Tibial artery (tissue), 4 donors: ENCODE measurements around the gene CLDN6.

ENCODE experiments used
- DNase-seq, 2 donors: peaks; one replicate each; pipeline ENCODE4 v3.0.0-alpha.2; 2019
- H3K27ac ChIP-seq, 2 donors: fragments of 200-600 bp; sonication (generic) in 1 of 2; 1 replicate in 1 of 2; 2 replicates in 1 of 2; pipeline ENCODE4 v1.5.1; 2018 to 2019; ENCODE audit warnings: mild to moderate bottlenecking in 1 of 2
- H3K27me3 ChIP-seq, 2 donors: fragments of 200-600 bp; sonication (generic) in 1 of 2; one replicate each; pipeline versions ENCODE4 v1.5.1 to v1.6.0; 2016 to 2019
- H3K36me3 ChIP-seq, 3 donors: fragments of 200-600 bp; sonication (generic) in 2 of 3; one replicate each; pipeline ENCODE4 v1.5.1; 2016 to 2019; ENCODE audit warnings: mild to moderate bottlenecking in 2 of 3
- H3K4me1 ChIP-seq, 4 donors: fragments of 200-600 bp; sonication (generic) in 2 of 4; 1 replicate in 3 of 4; 2 replicates in 1 of 4; pipeline ENCODE4 v1.5.1; 2016 to 2019
- H3K4me3 ChIP-seq, 2 donors: fragments of 200-600 bp; sonication (generic) in 1 of 2; 1 replicate in 1 of 2; 2 replicates in 1 of 2; pipeline ENCODE4 v1.5.1; 2018 to 2019; ENCODE audit warnings: mild to moderate bottlenecking in 2 of 2
- H3K9me3 ChIP-seq, 3 donors: fragments of 200-600 bp; sonication (generic) in 1 of 3; one replicate each; pipeline ENCODE4 v1.5.1; 2016 to 2019
- intact Hi-C: fragments of 100-400 bp; cut with DNase I; formaldehyde crosslinking; loops from one replicate; pipeline ENCODE4 v1.15.0; 2023; ENCODE audit warnings: low total_unique reads
- TF ChIP-seq, protein P1 (sequence below), 2 experiments: fragments of 200-600 bp in 1 of 2; fragments of 450-650 bp in 1 of 2; IDR thresholded peaks; one replicate each; pipeline ENCODE4 v1.5.1; 2017 to 2019; ENCODE audit warnings: antibody characterized with exemption in 2 of 2, mild to moderate bottlenecking in 1 of 2, moderate library complexity in 1 of 2

CLDN6 gene

DNA sequence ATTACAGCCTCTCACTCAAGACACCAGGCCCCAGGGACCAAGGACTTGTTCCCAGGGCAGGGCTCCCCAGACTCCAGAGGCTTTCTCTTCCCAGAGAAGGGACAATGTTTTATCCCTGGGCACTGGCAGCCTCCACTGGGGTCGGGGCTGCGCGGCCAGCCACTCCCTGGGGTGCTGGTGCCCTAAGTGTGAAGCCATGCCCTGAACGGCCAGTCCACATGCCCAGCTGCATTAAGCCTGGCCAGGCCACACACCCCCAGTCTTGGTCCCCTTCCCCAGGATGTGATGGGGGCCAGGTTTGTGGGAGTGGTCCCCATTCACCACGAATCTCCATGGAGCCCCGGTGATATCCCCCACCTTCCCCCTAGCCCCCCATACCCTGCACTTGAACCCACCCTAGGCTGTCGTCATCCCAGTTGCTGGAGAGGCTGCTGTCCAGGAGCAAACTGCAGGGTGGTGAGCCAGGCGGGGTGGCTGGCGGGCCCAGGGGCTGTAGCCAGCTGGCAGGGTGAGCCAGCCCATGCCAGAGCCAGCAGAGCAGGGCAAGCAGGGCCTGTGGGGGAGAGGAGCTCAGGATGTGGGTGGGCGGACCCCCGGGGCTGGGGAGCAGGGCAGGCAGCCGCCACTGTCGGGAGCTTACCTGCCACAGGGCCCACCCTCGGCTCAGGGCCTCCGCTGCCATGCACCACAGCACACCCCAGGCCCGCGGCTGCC lies 44.2 kb downstream of the CLDN6 start:
- DNase-seq: no peak
- Histone ChIP-seq H3K4me1 (peaks cover 0 to 19% (median 13%) of the 10 kb centered on the region in 4 donors), H3K36me3 (no peaks in the 10 kb centered on the region), H3K27me3 (peaks cover 0 to 47% of the 10 kb centered on the region in 2 donors), H3K9me3 (no peaks in the 10 kb centered on the region), H3K27ac (no peak overlapping the region), H3K4me3 (no peak overlapping the region)
- intact Hi-C loops: no loop called here
- TF ChIP-seq, protein P1, sequence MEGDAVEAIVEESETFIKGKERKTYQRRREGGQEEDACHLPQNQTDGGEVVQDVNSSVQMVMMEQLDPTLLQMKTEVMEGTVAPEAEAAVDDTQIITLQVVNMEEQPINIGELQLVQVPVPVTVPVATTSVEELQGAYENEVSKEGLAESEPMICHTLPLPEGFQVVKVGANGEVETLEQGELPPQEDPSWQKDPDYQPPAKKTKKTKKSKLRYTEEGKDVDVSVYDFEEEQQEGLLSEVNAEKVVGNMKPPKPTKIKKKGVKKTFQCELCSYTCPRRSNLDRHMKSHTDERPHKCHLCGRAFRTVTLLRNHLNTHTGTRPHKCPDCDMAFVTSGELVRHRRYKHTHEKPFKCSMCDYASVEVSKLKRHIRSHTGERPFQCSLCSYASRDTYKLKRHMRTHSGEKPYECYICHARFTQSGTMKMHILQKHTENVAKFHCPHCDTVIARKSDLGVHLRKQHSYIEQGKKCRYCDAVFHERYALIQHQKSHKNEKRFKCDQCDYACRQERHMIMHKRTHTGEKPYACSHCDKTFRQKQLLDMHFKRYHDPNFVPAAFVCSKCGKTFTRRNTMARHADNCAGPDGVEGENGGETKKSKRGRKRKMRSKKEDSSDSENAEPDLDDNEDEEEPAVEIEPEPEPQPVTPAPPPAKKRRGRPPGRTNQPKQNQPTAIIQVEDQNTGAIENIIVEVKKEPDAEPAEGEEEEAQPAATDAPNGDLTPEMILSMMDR (IDR thresholded peaks at IDR 0.05): no peak

DNA sequence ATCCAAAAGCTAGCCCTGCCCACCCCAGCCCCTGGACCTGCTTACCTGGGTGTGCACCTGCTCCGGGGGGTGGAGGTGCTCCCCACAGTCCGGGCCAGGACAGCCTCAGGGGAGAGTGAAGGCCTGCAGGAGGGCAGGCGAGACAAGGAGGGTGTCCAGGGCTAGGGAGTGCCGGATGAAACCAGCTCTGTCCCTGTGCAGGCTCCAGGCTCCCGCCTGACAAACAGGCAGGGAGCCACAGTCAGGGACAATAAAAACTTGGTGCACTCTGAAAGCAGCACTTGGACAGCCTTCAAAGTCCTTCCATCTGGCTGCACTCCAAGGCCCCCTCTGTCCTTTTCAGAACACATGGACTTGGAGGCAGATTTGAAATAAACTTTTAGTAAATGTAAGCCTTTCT lies 44.9 kb downstream of the CLDN6 start:
- Histone ChIP-seq H3K9me3 (no peaks in the 10 kb centered on the region), H3K36me3 (no peaks in the 10 kb centered on the region), H3K27me3 (peaks cover 0 to 46% of the 10 kb centered on the region in 2 donors), H3K27ac (no peak overlapping the region), H3K4me3 (no peak overlapping the region), H3K4me1 (peaks cover 0 to 26% (median 20%) of the 10 kb centered on the region in 4 donors)
- intact Hi-C loops: no loop called here
- DNase-seq: no peak
- TF ChIP-seq, protein P1 (IDR thresholded peaks at IDR 0.05): no peak

DNA sequence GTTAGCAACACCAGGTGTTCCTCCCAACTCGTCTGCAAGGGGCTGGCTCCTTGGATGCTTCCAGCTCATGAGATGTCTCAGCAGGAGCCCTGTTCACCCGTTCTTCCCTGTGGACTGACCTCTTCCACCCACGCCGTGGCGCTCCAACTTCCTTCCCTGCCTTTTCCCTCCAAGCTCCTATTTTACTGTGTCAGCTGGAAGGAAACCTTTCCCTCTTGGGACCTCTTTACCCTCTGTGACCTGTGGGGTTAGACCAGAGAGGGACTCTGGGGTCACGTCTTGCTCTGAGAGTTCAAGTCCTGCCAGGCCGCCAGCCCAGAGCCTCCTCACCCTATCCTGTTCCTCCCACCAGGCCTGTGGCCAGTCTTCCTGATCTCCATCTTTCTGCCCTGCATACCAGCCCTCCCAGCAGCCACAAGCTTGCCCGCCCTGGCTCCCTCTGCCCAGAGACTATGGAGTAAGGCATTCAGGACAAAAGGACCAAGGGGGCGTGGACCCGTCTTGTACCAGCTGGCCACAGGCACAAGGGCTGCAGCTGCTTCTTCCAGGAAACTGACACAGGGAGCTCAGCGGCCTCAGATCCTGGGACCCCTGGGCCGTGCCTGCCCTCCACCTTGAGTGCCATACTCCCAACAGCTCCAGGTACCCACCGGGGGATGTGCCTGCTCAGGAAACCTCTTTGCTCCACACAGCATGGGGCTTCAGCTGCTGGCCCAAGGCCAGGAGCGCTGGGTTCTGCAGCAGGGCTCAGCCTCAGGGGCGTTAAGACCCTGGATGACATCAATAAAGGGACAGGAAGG lies 45.8 kb downstream of the CLDN6 start:
- no peak overlapping the region for H3K27ac ChIP-seq

DNA sequence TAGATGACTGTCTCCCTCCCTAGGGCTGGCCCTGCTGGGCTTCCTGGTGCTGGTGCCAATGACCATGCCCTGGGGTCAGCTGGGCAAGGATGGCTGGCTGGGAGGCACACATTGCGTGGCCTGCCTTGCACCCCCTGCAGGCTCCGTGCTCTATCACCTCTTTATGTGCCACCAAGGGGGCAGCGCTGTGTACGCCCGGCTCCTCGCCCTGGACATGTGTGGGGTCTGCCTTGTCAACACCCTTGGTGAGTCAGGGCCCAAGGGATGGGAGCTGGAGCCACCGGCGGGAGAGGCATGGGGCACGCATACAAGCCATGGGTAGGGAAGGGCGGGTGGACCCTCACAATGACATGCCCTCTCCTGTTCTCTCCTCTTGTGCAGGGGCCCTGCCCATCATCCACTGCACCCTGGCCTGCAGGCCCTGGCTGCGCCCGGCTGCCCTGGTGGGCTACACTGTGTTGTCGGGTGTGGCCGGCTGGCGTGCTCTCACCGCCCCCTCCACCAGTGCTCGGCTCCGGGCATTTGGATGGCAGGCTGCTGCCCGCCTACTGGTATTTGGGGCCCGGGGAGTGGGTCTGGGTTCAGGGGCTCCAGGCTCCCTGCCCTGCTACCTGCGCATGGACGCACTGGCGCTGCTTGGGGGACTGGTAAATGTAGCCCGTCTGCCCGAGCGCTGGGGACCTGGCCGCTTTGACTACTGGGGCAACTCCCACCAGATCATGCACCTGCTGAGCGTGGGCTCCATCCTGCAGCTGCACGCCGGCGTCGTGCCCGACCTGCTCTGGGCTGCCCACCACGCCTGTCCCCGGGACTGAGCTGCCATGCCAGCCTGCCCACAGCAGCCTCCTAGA lies 46.6 kb downstream of the CLDN6 start:
- H3K9me3 ChIP-seq: no peaks in the 10 kb centered on the region
- H3K27ac ChIP-seq: no peak overlapping the region
- no peak for DNase-seq
- TF ChIP-seq, protein P1 (IDR thresholded peaks at IDR 0.05): no peak
- H3K27me3 ChIP-seq: peaks cover 7 to 51% of the 10 kb centered on the region in 2 donors
- intact Hi-C loops: no loop called here
- H3K36me3 ChIP-seq: no peaks in the 10 kb centered on the region
- no peak overlapping the region for H3K4me3 ChIP-seq
- H3K4me1 ChIP-seq: peaks cover 0 to 43% (median 29%) of the 10 kb centered on the region in 4 donors

More for the DNA sequence above, 45.8 kb downstream of the CLDN6 start:
- Histone ChIP-seq H3K27me3 (peaks cover 3 to 49% of the 10 kb centered on the region in 2 donors), H3K9me3 (no peaks in the 10 kb centered on the region), H3K4me1 (peaks cover 0 to 35% (median 22%) of the 10 kb centered on the region in 4 donors), H3K36me3 (no peaks in the 10 kb centered on the region), H3K4me3 (no peak overlapping the region)
- TF ChIP-seq, protein P1 (IDR thresholded peaks at IDR 0.05): no peak
- intact Hi-C loops: no loop called here
- no peak for DNase-seq

DNA sequence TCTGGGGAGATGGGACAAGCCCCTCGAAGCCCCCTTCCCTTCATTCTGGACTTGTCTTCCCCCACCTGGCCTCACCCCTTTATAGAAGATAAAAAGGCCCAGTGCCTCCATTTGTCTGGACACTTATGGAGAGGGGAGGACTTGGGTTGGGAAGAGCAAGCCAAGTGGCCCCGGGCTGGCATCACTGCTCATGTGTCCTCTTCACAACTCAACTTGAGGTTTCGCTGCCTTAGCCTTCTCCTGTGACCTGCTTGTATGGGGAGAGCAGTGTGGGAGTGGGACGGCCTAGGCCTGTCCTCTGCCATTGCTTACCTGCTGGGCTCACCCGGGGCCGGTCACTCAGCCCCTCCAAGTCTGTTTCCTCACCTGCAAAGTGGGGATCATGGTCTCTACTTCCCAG lies 47.4 kb downstream of the CLDN6 start:
- Histone ChIP-seq H3K9me3 (no peaks in the 10 kb centered on the region), H3K4me1 (peaks cover 0 to 48% (median 30%) of the 10 kb centered on the region in 4 donors), H3K36me3 (no peaks in the 10 kb centered on the region), H3K27me3 (peaks cover 7 to 53% of the 10 kb centered on the region in 2 donors), H3K4me3 (no peak overlapping the region), H3K27ac (no peak overlapping the region)
- TF ChIP-seq, protein P1 (IDR thresholded peaks at IDR 0.05): no peak
- intact Hi-C loops: no loop called here
- DNase-seq: no peak
